ENCODE data around the gene HSP90AB1. TPM values are rescaled to one million over a fixed set of nuclear protein-coding genes. Genes with fewer than 3 reads are reported as not detected.

HSP90AB1 gene
- total RNA-seq, 1 donor from 2014 or later, result 914 TPM

- TF ChIP-seq CTCF (IDR thresholded peaks at IDR 0.05; ENCODE audit: insufficient read depth, low read depth, low read length), result no peak
- no peak for TF ChIP-seq EZH2 (IDR thresholded peaks at IDR 0.05; ENCODE audit: insufficient read depth, low read length)
- peaks cover 3% of the 10 kb centered on the region for H3K9me3 Mint-ChIP-seq (ENCODE audit: unreplicated experiment)
- peak overlapping the region; percentile 100 for H3K9ac ChIP-seq (ENCODE audit: low read length)
- H3K4me1 Mint-ChIP-seq (ENCODE audit: low read depth, unreplicated experiment), result peaks cover 44% of the 10 kb centered on the region
- H3K36me3 ChIP-seq (ENCODE audit: insufficient read depth, low read length), result peaks cover 53% of the 10 kb centered on the region
- H3K4me3 Mint-ChIP-seq (ENCODE audit: unreplicated experiment), result peak overlapping the region; percentile 98
- H3K27me3 ChIP-seq (ENCODE audit: insufficient read depth, low read length), result no peaks in the 10 kb centered on the region
- peaks cover 40% of the 10 kb centered on the region for H3K36me3 Mint-ChIP-seq (ENCODE audit: low read depth, unreplicated experiment)
- H3K27ac ChIP-seq (ENCODE audit: low read depth, low read length), result no peak overlapping the region
- no peak for DNase-seq (ENCODE audit: low read depth)
- peaks cover 73% of the 10 kb centered on the region for H4K20me1 ChIP-seq (ENCODE audit: insufficient read depth, low read length)
- H3K9me3 ChIP-seq (ENCODE audit: insufficient read depth, low read depth, low read length), result no peaks in the 10 kb centered on the region
- no peak overlapping the region for H2AFZ ChIP-seq (ENCODE audit: low read depth, low read length)
- FAIRE-seq, result no peak
- peaks cover 76% of the 10 kb centered on the region for H3K79me2 ChIP-seq (ENCODE audit: insufficient read depth, low read length)
- no peaks in the 10 kb centered on the region for H3K27me3 Mint-ChIP-seq (ENCODE audit: low read depth, unreplicated experiment)
- H3K4me2 ChIP-seq (ENCODE audit: low read length), result peak overlapping the region; percentile 93
- peak overlapping the region; percentile 100 for H3K4me3 ChIP-seq (ENCODE audit: insufficient read depth, low read depth, low read length)
- peaks cover 17% of the 10 kb centered on the region for H3K4me1 ChIP-seq (ENCODE audit: insufficient read depth, low read length)
- no peak overlapping the region for H3K27ac Mint-ChIP-seq (ENCODE audit: unreplicated experiment)
Observed at GRCh38 chr6:44249082-44249748, 2.3 kb downstream of the HSP90AB1 start.

- H3K4me3 ChIP-seq (ENCODE audit: insufficient read depth, low read depth, low read length), result no peak overlapping the region
- Mint-ChIP-seq H3K27me3 (ENCODE audit: low read depth, unreplicated experiment) (no peaks in the 10 kb centered on the region), H3K4me1 (ENCODE audit: low read depth, unreplicated experiment) (peaks cover 52% of the 10 kb centered on the region), H3K36me3 (ENCODE audit: low read depth, unreplicated experiment) (peaks cover 40% of the 10 kb centered on the region), H3K9me3 (ENCODE audit: unreplicated experiment) (peaks cover 3% of the 10 kb centered on the region), H3K4me3 (ENCODE audit: unreplicated experiment) (peak overlapping the region; percentile 98), H3K27ac (ENCODE audit: unreplicated experiment) (peak overlapping the region; percentile 3)
- TF ChIP-seq EZH2 (IDR thresholded peaks at IDR 0.05; ENCODE audit: insufficient read depth, low read length) (no peak), CTCF (IDR thresholded peaks at IDR 0.05; ENCODE audit: insufficient read depth, low read depth, low read length) (no peak)
- FAIRE-seq (no peak), DNase-seq (ENCODE audit: low read depth) (no peak)
- H3K4me1 ChIP-seq (ENCODE audit: insufficient read depth, low read length), result peaks cover 17% of the 10 kb centered on the region
- peaks cover 60% of the 10 kb centered on the region for H3K36me3 ChIP-seq (ENCODE audit: insufficient read depth, low read length)
- H2AFZ ChIP-seq (ENCODE audit: low read depth, low read length), result no peak overlapping the region
- H3K9ac ChIP-seq (ENCODE audit: low read length), result peak overlapping the region; percentile 100
- no peak overlapping the region for H3K27ac ChIP-seq (ENCODE audit: low read depth, low read length)
- no peaks in the 10 kb centered on the region for H3K27me3 ChIP-seq (ENCODE audit: insufficient read depth, low read length)
- H4K20me1 ChIP-seq (ENCODE audit: insufficient read depth, low read length), result peaks cover 83% of the 10 kb centered on the region
- peaks cover 83% of the 10 kb centered on the region for H3K79me2 ChIP-seq (ENCODE audit: insufficient read depth, low read length)
- H3K4me2 ChIP-seq (ENCODE audit: low read length), result peak overlapping the region; percentile 93
- H3K9me3 ChIP-seq (ENCODE audit: insufficient read depth, low read depth, low read length), result no peaks in the 10 kb centered on the region
Observed at GRCh38 chr6:44250067-44250717, 3.3 kb downstream of the HSP90AB1 start.

- Mint-ChIP-seq H3K4me1 (ENCODE audit: low read depth, unreplicated experiment) (peaks cover 54% of the 10 kb centered on the region), H3K9me3 (ENCODE audit: unreplicated experiment) (peaks cover 3% of the 10 kb centered on the region), H3K4me3 (ENCODE audit: unreplicated experiment) (peak overlapping the region; percentile 10), H3K27me3 (ENCODE audit: low read depth, unreplicated experiment) (no peaks in the 10 kb centered on the region), H3K36me3 (ENCODE audit: low read depth, unreplicated experiment) (peaks cover 40% of the 10 kb centered on the region), H3K27ac (ENCODE audit: unreplicated experiment) (no peak overlapping the region)
- no peak overlapping the region for H3K27ac ChIP-seq (ENCODE audit: low read depth, low read length)
- no peaks in the 10 kb centered on the region for H3K9me3 ChIP-seq (ENCODE audit: insufficient read depth, low read depth, low read length)
- H3K27me3 ChIP-seq (ENCODE audit: insufficient read depth, low read length), result no peaks in the 10 kb centered on the region
- H3K36me3 ChIP-seq (ENCODE audit: insufficient read depth, low read length), result peaks cover 60% of the 10 kb centered on the region
- H2AFZ ChIP-seq (ENCODE audit: low read depth, low read length), result no peak overlapping the region
- peak overlapping the region; percentile 100 for H3K9ac ChIP-seq (ENCODE audit: low read length)
- DNase-seq (ENCODE audit: low read depth) (no peak), FAIRE-seq (no peak)
- peaks cover 89% of the 10 kb centered on the region for H3K79me2 ChIP-seq (ENCODE audit: insufficient read depth, low read length)
- H3K4me2 ChIP-seq (ENCODE audit: low read length), result peak overlapping the region; percentile 93
- TF ChIP-seq CTCF (IDR thresholded peaks at IDR 0.05; ENCODE audit: insufficient read depth, low read depth, low read length) (no peak), EZH2 (IDR thresholded peaks at IDR 0.05; ENCODE audit: insufficient read depth, low read length) (no peak)
- H4K20me1 ChIP-seq (ENCODE audit: insufficient read depth, low read length), result peaks cover 88% of the 10 kb centered on the region
- H3K4me1 ChIP-seq (ENCODE audit: insufficient read depth, low read length), result peaks cover 17% of the 10 kb centered on the region
- no peak overlapping the region for H3K4me3 ChIP-seq (ENCODE audit: insufficient read depth, low read depth, low read length)
Observed at GRCh38 chr6:44250718-44251123, 3.8 kb downstream of the HSP90AB1 start.

Measured in astrocyte (in vitro differentiated cells and primary cell).